ENCODE results near the gene SLC12A3. TPM values are rescaled to one million over a fixed set of nuclear protein-coding genes. Genes with fewer than 3 reads are reported as not detected.

Gene SLC12A3
- total RNA-seq, result not detected

- Mint-ChIP-seq H3K27me3 (no peaks in the 10 kb centered on the region), H3K4me3 (no peak within 1 kb of the TSS), H3K27ac (no peak within 1 kb of the TSS), H3K4me1 (ENCODE audit: low read depth) (peaks cover 30% of the 10 kb centered on the region), H3K36me3 (no peaks in the 10 kb centered on the region), H3K9me3 (no peaks in the 10 kb centered on the region)
- CTCF ChIA-PET, result interaction anchor here (1.8 to 5.6 kb wide), 2 partner anchors 10 to 87 kb away, joined by 4 to 81 read pairs; no protein-coding TSS in a partner anchor
- intact Hi-C loops (cut with micrococcal nuclease), result loop anchor here (5.0 kb wide), 2 partner anchors 52 to 288 kb away; no protein-coding TSS in a partner anchor
- POLR2A ChIA-PET, result no interaction called here
- DNase-seq, result no peak
Observed at GRCh38 chr16:56864960-56865359, at the start of gene SLC12A3. SLC12A3 (plus strand) TSS chr16:56865207; CDS start chr16:56865236, 29 bp downstream.

- ChIA-PET CTCF (no interaction called here), POLR2A (no interaction called here)
- Mint-ChIP-seq H3K4me1 (ENCODE audit: low read depth) (no peaks in the 10 kb centered on the region), H3K4me3 (no peak overlapping the region), H3K36me3 (peaks cover 5% of the 10 kb centered on the region), H3K27me3 (no peaks in the 10 kb centered on the region), H3K27ac (no peak overlapping the region), H3K9me3 (no peaks in the 10 kb centered on the region)
- DNase-seq, result no peak
- intact Hi-C loops (cut with micrococcal nuclease), result no loop called here
Observed at GRCh38 chr16:56815721-56816120, 49.3 kb upstream of the SLC12A3 start.

- POLR2A ChIA-PET, result interaction anchor here (0.8 kb wide), 1 partner anchor 82 kb away, joined by 3 read pairs; no protein-coding TSS in a partner anchor
- no peak overlapping the region for H3K27ac Mint-ChIP-seq
- no peaks in the 10 kb centered on the region for H3K4me1 Mint-ChIP-seq (ENCODE audit: low read depth)
- DNase-seq, result no peak
- no peaks in the 10 kb centered on the region for H3K27me3 Mint-ChIP-seq
- H3K9me3 Mint-ChIP-seq, result no peaks in the 10 kb centered on the region
- peaks cover 15% of the 10 kb centered on the region for H3K36me3 Mint-ChIP-seq
- H3K4me3 Mint-ChIP-seq, result no peak overlapping the region
- CTCF ChIA-PET, result interaction anchor here (0.7 to 0.9 kb wide), 2 partner anchors 14 to 52 kb away, joined by 3 read pairs; no protein-coding TSS in a partner anchor
- intact Hi-C loops (cut with micrococcal nuclease), result no loop called here
Observed at GRCh38 chr16:56817056-56817455, 48.0 kb upstream of the SLC12A3 start.

GRCh38 chr16:56817938-56818337 lies 47.1 kb upstream of the SLC12A3 start:
- CTCF ChIA-PET, result interaction anchor here (0.9 to 1.1 kb wide), 2 partner anchors 16 to 51 kb away, joined by 3 to 4 read pairs; no protein-coding TSS in a partner anchor
- H3K27me3 Mint-ChIP-seq, result no peaks in the 10 kb centered on the region
- POLR2A ChIA-PET, result no interaction called here

GRCh38 chr16:56823081-56823733 lies 41.8 kb upstream of the SLC12A3 start:
- Mint-ChIP-seq H3K27ac (no peak overlapping the region), H3K4me1 (ENCODE audit: low read depth) (no peaks in the 10 kb centered on the region), H3K36me3 (peaks cover 33% of the 10 kb centered on the region), H3K9me3 (no peaks in the 10 kb centered on the region), H3K27me3 (no peaks in the 10 kb centered on the region), H3K4me3 (no peak overlapping the region)
- POLR2A ChIA-PET, result no interaction called here
- DNase-seq, result no peak
- intact Hi-C loops (cut with micrococcal nuclease), result no loop called here
- CTCF ChIA-PET, result no interaction called here

More at GRCh38 chr16:56817938-56818337, 47.1 kb upstream of the SLC12A3 start:
- Mint-ChIP-seq H3K27ac (no peak overlapping the region), H3K9me3 (no peaks in the 10 kb centered on the region), H3K4me1 (ENCODE audit: low read depth) (no peaks in the 10 kb centered on the region), H3K36me3 (peaks cover 17% of the 10 kb centered on the region), H3K4me3 (no peak overlapping the region)
- no peak for DNase-seq
- intact Hi-C loops (cut with micrococcal nuclease), result no loop called here

GRCh38 chr16:56824331-56824730 lies 40.7 kb upstream of the SLC12A3 start:
- no peak for DNase-seq
- peaks cover 39% of the 10 kb centered on the region for H3K36me3 Mint-ChIP-seq
- ChIA-PET CTCF (interaction anchor here (0.7 kb wide), 2 partner anchors 10 to 28 kb away, joined by 3 to 4 read pairs; no protein-coding TSS in a partner anchor), POLR2A (no interaction called here)
- no peak overlapping the region for H3K4me3 Mint-ChIP-seq
- intact Hi-C loops (cut with micrococcal nuclease), result no loop called here
- H3K9me3 Mint-ChIP-seq, result no peaks in the 10 kb centered on the region
- no peaks in the 10 kb centered on the region for H3K4me1 Mint-ChIP-seq (ENCODE audit: low read depth)
- H3K27me3 Mint-ChIP-seq, result no peaks in the 10 kb centered on the region
- H3K27ac Mint-ChIP-seq, result no peak overlapping the region

GRCh38 chr16:56824804-56825203 lies 40.2 kb upstream of the SLC12A3 start:
- intact Hi-C loops (cut with micrococcal nuclease), result no loop called here
- H3K9me3 Mint-ChIP-seq, result no peaks in the 10 kb centered on the region
- H3K27ac Mint-ChIP-seq, result no peak overlapping the region
- H3K4me1 Mint-ChIP-seq (ENCODE audit: low read depth), result no peaks in the 10 kb centered on the region
- no peaks in the 10 kb centered on the region for H3K27me3 Mint-ChIP-seq
- no peak overlapping the region for H3K4me3 Mint-ChIP-seq
- H3K36me3 Mint-ChIP-seq, result peaks cover 43% of the 10 kb centered on the region
- POLR2A ChIA-PET, result no interaction called here
- DNase-seq, result no peak
- CTCF ChIA-PET, result interaction anchor here (0.5 to 0.7 kb wide), 3 partner anchors 9 to 28 kb away, joined by 3 to 4 read pairs (median 3); no protein-coding TSS in a partner anchor

GRCh38 chr16:56825826-56826225 lies 39.2 kb upstream of the SLC12A3 start:
- CTCF ChIA-PET, result no interaction called here
- no peaks in the 10 kb centered on the region for H3K4me1 Mint-ChIP-seq (ENCODE audit: low read depth)
- no peak for DNase-seq
- no peaks in the 10 kb centered on the region for H3K27me3 Mint-ChIP-seq
- H3K4me3 Mint-ChIP-seq, result no peak overlapping the region
- peaks cover 43% of the 10 kb centered on the region for H3K36me3 Mint-ChIP-seq
- intact Hi-C loops (cut with micrococcal nuclease), result no loop called here
- no peak overlapping the region for H3K27ac Mint-ChIP-seq
- H3K9me3 Mint-ChIP-seq, result no peaks in the 10 kb centered on the region
- POLR2A ChIA-PET, result no interaction called here

GRCh38 chr16:56828647-56829046 lies 36.4 kb upstream of the SLC12A3 start:
- Mint-ChIP-seq H3K36me3 (peaks cover 48% of the 10 kb centered on the region), H3K4me3 (no peak overlapping the region), H3K27me3 (no peaks in the 10 kb centered on the region), H3K4me1 (ENCODE audit: low read depth) (peaks cover 11% of the 10 kb centered on the region), H3K27ac (no peak overlapping the region), H3K9me3 (no peaks in the 10 kb centered on the region)
- POLR2A ChIA-PET, result no interaction called here
- intact Hi-C loops (cut with micrococcal nuclease), result no loop called here
- DNase-seq, result no peak
- CTCF ChIA-PET, result interaction anchor here (0.8 to 0.9 kb wide), 3 partner anchors 13 to 39 kb away, joined by 3 to 4 read pairs (median 3); no protein-coding TSS in a partner anchor

GRCh38 chr16:56830669-56831068 lies 34.3 kb upstream of the SLC12A3 start:
- Mint-ChIP-seq H3K9me3 (no peaks in the 10 kb centered on the region), H3K27me3 (no peaks in the 10 kb centered on the region), H3K27ac (no peak overlapping the region), H3K4me3 (no peak overlapping the region), H3K36me3 (peaks cover 51% of the 10 kb centered on the region), H3K4me1 (ENCODE audit: low read depth) (peaks cover 11% of the 10 kb centered on the region)
- ChIA-PET POLR2A (interaction anchor here (0.8 kb wide), 1 partner anchor 47 kb away, joined by 3 read pairs; no protein-coding TSS in a partner anchor), CTCF (interaction anchor here (1.6 kb wide), 1 partner anchor 37 kb away, joined by 5 read pairs; no protein-coding TSS in a partner anchor)
- intact Hi-C loops (cut with micrococcal nuclease), result no loop called here
- DNase-seq, result no peak

- peaks cover 11% of the 10 kb centered on the region for H3K4me1 Mint-ChIP-seq (ENCODE audit: low read depth)
- ChIA-PET POLR2A (interaction anchor here (1.3 kb wide), 1 partner anchor 209 kb away, joined by 3 read pairs; no protein-coding TSS in a partner anchor), CTCF (interaction anchor here (0.9 to 2.1 kb wide), 2 partner anchors 118 to 131 kb away, joined by 3 to 7 read pairs; no protein-coding TSS in a partner anchor)
- H3K4me3 Mint-ChIP-seq, result no peak overlapping the region
- H3K27ac Mint-ChIP-seq, result peak overlapping the region; percentile 54
- DNase-seq, result no peak
- no peaks in the 10 kb centered on the region for H3K9me3 Mint-ChIP-seq
- intact Hi-C loops (cut with micrococcal nuclease), result no loop called here
- H3K27me3 Mint-ChIP-seq, result no peaks in the 10 kb centered on the region
- peaks cover 50% of the 10 kb centered on the region for H3K36me3 Mint-ChIP-seq
Observed at GRCh38 chr16:56832768-56833167, 32.2 kb upstream of the SLC12A3 start.

GRCh38 chr16:56833243-56833970 lies 31.6 kb upstream of the SLC12A3 start:
- ChIA-PET CTCF (interaction anchor here (0.6 to 2.1 kb wide), 3 partner anchors 9 to 131 kb away, joined by 3 to 7 read pairs (median 4); no protein-coding TSS in a partner anchor), POLR2A (interaction anchor here (1.3 kb wide), 1 partner anchor 209 kb away, joined by 3 read pairs; no protein-coding TSS in a partner anchor)
- H3K4me1 Mint-ChIP-seq (ENCODE audit: low read depth), result peaks cover 15% of the 10 kb centered on the region
- H3K36me3 Mint-ChIP-seq, result peaks cover 56% of the 10 kb centered on the region
- DNase-seq, result peak; percentile 31
- no peak overlapping the region for H3K4me3 Mint-ChIP-seq
- H3K27me3 Mint-ChIP-seq, result no peaks in the 10 kb centered on the region
- H3K27ac Mint-ChIP-seq, result peak overlapping the region; percentile 54
- H3K9me3 Mint-ChIP-seq, result no peaks in the 10 kb centered on the region
- intact Hi-C loops (cut with micrococcal nuclease), result no loop called here
